CD14-positive monocyte (primary cell): Measurements from ENCODE around the gene ACSL5. TPM values are rescaled to one million over a fixed set of nuclear protein-coding genes. Genes with fewer than 3 reads are reported as not detected.
"Not testable (repeated sequence)": the region's sequence is repeated elsewhere in the genome, so short reads cannot be mapped to it uniquely, and the experiment has no call there.

Experiments
- DNase-seq, 3 donors: peaks; one replicate each; pipeline ENCODE4 v3.0.0-alpha.2; 2011 to 2022
- H2AFZ ChIP-seq: 2 replicates; pipeline ENCODE4 v1.6.0; 2012; ENCODE audit warnings: mild to moderate bottlenecking, low read depth, low read length, inconsistent platforms; ENCODE audit not compliant: insufficient read depth, poor library complexity, severe bottlenecking
- H3K27ac ChIP-seq, 2 donors: 1 replicate in 1 of 2; 2 replicates in 1 of 2; pipeline ENCODE4 v1.5.1; 2012 to 2013; ENCODE audit warnings: low read length in 2 of 2, control low read depth in 1 of 2, inconsistent platforms in 1 of 2, low read depth in 1 of 2, mild to moderate bottlenecking in 1 of 2
- H3K27me3 ChIP-seq, 2 donors: one replicate each; pipeline versions ENCODE4 v1.6.0 to v1.6.1; 2011 to 2013; ENCODE audit warnings: low read length in 2 of 2; ENCODE audit not compliant: control insufficient read depth in 2 of 2, insufficient read depth in 2 of 2
- H3K36me3 ChIP-seq, 2 donors: replicated peaks in 1 of 2; 1 replicate in 1 of 2; 2 replicates in 1 of 2; pipeline versions ENCODE4 v1.5.1 to v1.6.1; 2012 to 2013; ENCODE audit warnings: low read length in 2 of 2, control low read depth in 1 of 2, inconsistent platforms in 1 of 2, mild to moderate bottlenecking in 1 of 2; ENCODE audit not compliant: insufficient read depth in 2 of 2, control insufficient read depth in 1 of 2
- H3K4me1 ChIP-seq, 2 donors: 1 replicate in 1 of 2; 2 replicates in 1 of 2; pipeline versions ENCODE4 v1.5.1 to v1.6.1; 2012 to 2013; ENCODE audit warnings: low read length in 2 of 2, control low read depth in 1 of 2, inconsistent platforms in 1 of 2, mild to moderate bottlenecking in 1 of 2, moderate library complexity in 1 of 2; ENCODE audit not compliant: insufficient read depth in 2 of 2, control insufficient read depth in 1 of 2
- H3K4me2 ChIP-seq: replicated peaks from 2 replicates; pipeline ENCODE3; 2012; ENCODE audit warnings: low read length, moderate library complexity, mild to moderate bottlenecking; ENCODE audit not compliant: poor library complexity, severe bottlenecking; ENCODE audit errors: extremely low read depth
- H3K4me3 ChIP-seq, 3 experiments: fragments of 200-600 bp in 1 of 3; sonication (generic) in 1 of 3; replicated peaks in 1 of 3; 1 replicate in 2 of 3; 2 replicates in 1 of 3; pipeline ENCODE4 v1.5.1; 2011 to 2013; ENCODE audit warnings: low read length in 3 of 3, mild to moderate bottlenecking in 3 of 3, control low read depth in 2 of 3, low read depth in 2 of 3, inconsistent platforms in 1 of 3, moderate library complexity in 1 of 3
- H3K79me2 ChIP-seq: 2 replicates; pipeline ENCODE4 v1.6.0; 2012; ENCODE audit warnings: mild to moderate bottlenecking, control low read depth, inconsistent platforms, low read length, moderate library complexity; ENCODE audit not compliant: insufficient read depth
- H3K9ac ChIP-seq: 2 replicates; pipeline ENCODE4 v1.6.0; 2017; ENCODE audit warnings: low read length, mild to moderate bottlenecking; ENCODE audit not compliant: insufficient read depth, poor library complexity, severe bottlenecking
- H3K9me3 ChIP-seq, 2 donors: replicated peaks in 1 of 2; 1 replicate in 1 of 2; 2 replicates in 1 of 2; pipeline versions ENCODE4 v1.5.1 to v1.6.1; 2012 to 2013; ENCODE audit warnings: low read length in 2 of 2, control low read depth in 1 of 2; ENCODE audit not compliant: control insufficient read depth in 1 of 2, insufficient read depth in 1 of 2
- H4K20me1 ChIP-seq: 2 replicates; pipeline ENCODE4 v1.6.0; 2012; ENCODE audit warnings: mild to moderate bottlenecking, low read length, control low read depth, moderate library complexity; ENCODE audit not compliant: insufficient read depth
- H3K27ac Mint-ChIP-seq, 7 donors: one replicate each; pipeline ENCODE4 v1.8.0; 2020; ENCODE audit warnings: mild to moderate bottlenecking in 7 of 7, mixed read lengths in 7 of 7, moderate library complexity in 6 of 7, inconsistent platforms in 2 of 7
- H3K27me3 Mint-ChIP-seq, 3 donors: one replicate each; pipeline ENCODE4 v1.8.0; 2021 to 2022; ENCODE audit warnings: low read depth in 3 of 3, mild to moderate bottlenecking in 3 of 3, mixed read lengths in 3 of 3, moderate library complexity in 3 of 3, inconsistent platforms in 1 of 3
- H3K36me3 Mint-ChIP-seq, 2 donors: one replicate each; pipeline ENCODE4 v1.8.0; 2020; ENCODE audit warnings: mixed read lengths in 2 of 2, inconsistent platforms in 1 of 2, mild to moderate bottlenecking in 1 of 2
- H3K4me1 Mint-ChIP-seq: one replicate; pipeline ENCODE4 v1.8.0; 2020; ENCODE audit warnings: mild to moderate bottlenecking, mixed read lengths
- H3K4me3 Mint-ChIP-seq, 2 donors: one replicate each; pipeline ENCODE4 v1.8.0; 2020; ENCODE audit warnings: mild to moderate bottlenecking in 2 of 2, mixed read lengths in 2 of 2, moderate library complexity in 1 of 2
- H3K9me3 Mint-ChIP-seq, 7 donors: one replicate each; pipeline ENCODE4 v1.8.0; 2020 to 2022; ENCODE audit warnings: mixed read lengths in 7 of 7, mild to moderate bottlenecking in 6 of 7, moderate library complexity in 6 of 7, inconsistent platforms in 2 of 7
- WGBS: methylation state at CpG from one replicate; pipeline ENCODE4 v1.1.5; 2013; ENCODE audit warnings: missing lambda C conversion rate; ENCODE audit not compliant: insufficient coverage; 5-methylcytosine and 5-hydroxymethylcytosine counted together
- intact Hi-C, 2 donors: fragments of 100-400 bp; cut with micrococcal nuclease; formaldehyde crosslinking; loops; one replicate each; pipeline versions ENCODE4 v1.15.0 to v1.15.1; 2023
- polyA plus RNA-seq, 3 donors: library from polyadenylated mRNA; depleted of rRNA in 1 of 3; unstranded in 2 of 3; stranded (reverse) in 1 of 3; fragments of 300-500 nt in 2 of 3; fragments of >200 nt in 1 of 3; fragmentation: Illumina TruSeq in 2 of 3; gene quantifications; 1 replicate in 2 of 3; 2 replicates in 1 of 3; pipeline ENCODE4 v1.2.3, GENCODE V29; 2012 to 2021
- TF ChIP-seq, protein P1 (sequence below): fragments of 200-600 bp; IDR thresholded peaks from one replicate; pipeline ENCODE4 v1.8.0; 2022; ENCODE audit warnings: antibody characterized with exemption, mild to moderate bottlenecking

ACSL5 gene
- polyA plus RNA-seq, 3 donors, result 27.5 to 44.4 (median 37.5) TPM

DNA sequence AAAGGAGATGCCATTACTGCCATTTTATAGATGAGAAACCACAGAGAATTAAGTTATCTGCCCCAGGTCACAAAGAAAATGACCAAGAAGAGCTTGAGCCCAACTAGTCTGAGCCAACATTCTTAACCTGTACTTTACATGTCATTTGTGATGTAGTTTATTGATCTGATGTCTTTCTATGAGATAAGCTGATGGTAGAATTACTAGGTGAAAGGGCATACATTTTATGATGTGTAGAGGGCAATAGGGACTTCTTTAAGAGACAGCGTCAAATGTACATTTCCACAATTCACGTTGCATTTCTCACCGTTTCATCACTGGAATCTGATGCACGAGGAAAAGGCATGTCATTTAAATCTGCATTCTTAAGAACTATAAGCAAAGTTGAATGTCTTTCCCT lies 11.3 kb downstream of the ACSL5 start:
- no peak overlapping the region for H3K27ac ChIP-seq
- Mint-ChIP-seq H3K4me3 (no peak overlapping the region), H3K4me1 (peaks cover 21% of the 10 kb centered on the region), H3K27ac (peak overlapping the region in 1 of 7 donors; percentile 78), H3K27me3 (peaks cover 0 to 1% (median 0%) of the 10 kb centered on the region in 3 donors), H3K9me3 (no peaks in the 10 kb centered on the region), H3K36me3 (peaks cover 43 to 46% of the 10 kb centered on the region in 2 donors)
- H3K36me3 ChIP-seq, result peaks cover 3 to 24% of the 10 kb centered on the region in 2 donors
- no peak overlapping the region for H3K4me3 ChIP-seq
- no peaks in the 10 kb centered on the region for H3K27me3 ChIP-seq
- H2AFZ ChIP-seq, result no peak overlapping the region
- H3K4me1 ChIP-seq, result peaks cover 10 to 11% of the 10 kb centered on the region in 2 donors
- H4K20me1 ChIP-seq, result peaks cover 10% of the 10 kb centered on the region
- H3K9ac ChIP-seq, result no peak overlapping the region
- H3K4me2 ChIP-seq, result no peak overlapping the region
- H3K9me3 ChIP-seq, result no peaks in the 10 kb centered on the region
- no CpG with 5 or more reads among the region's 4 CpGs for WGBS
- intact Hi-C loops, result loop anchor here in 1 of 2 donors (5.0 kb wide), 1 partner anchor 62 kb away; the partner anchor contains the start of genes VTI1A and ZDHHC6
- TF ChIP-seq, protein P1, sequence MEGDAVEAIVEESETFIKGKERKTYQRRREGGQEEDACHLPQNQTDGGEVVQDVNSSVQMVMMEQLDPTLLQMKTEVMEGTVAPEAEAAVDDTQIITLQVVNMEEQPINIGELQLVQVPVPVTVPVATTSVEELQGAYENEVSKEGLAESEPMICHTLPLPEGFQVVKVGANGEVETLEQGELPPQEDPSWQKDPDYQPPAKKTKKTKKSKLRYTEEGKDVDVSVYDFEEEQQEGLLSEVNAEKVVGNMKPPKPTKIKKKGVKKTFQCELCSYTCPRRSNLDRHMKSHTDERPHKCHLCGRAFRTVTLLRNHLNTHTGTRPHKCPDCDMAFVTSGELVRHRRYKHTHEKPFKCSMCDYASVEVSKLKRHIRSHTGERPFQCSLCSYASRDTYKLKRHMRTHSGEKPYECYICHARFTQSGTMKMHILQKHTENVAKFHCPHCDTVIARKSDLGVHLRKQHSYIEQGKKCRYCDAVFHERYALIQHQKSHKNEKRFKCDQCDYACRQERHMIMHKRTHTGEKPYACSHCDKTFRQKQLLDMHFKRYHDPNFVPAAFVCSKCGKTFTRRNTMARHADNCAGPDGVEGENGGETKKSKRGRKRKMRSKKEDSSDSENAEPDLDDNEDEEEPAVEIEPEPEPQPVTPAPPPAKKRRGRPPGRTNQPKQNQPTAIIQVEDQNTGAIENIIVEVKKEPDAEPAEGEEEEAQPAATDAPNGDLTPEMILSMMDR, result no peak
- DNase-seq, result no peak
- peaks cover 10% of the 10 kb centered on the region for H3K79me2 ChIP-seq

DNA sequence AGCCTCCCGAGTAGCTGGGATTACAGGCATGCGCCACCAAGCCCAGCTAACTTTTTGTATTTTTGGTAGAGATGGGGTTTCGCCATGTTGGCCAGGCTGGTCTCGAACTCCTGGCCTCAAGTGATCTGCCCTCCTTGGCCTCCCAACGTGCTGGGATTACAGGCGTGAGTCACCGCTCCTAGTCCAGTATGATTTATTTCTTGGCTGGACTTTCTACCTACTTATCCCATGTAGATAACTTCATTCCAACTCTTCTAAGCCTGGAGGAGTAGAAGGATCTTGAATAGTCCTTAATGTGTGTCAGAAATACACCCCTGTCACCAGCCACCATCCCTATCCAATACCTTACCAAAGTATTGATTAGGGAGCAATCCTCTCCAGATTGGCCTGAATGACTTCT lies 14.1 kb downstream of the ACSL5 start:
- intact Hi-C loops, result loop anchor here in 1 of 2 donors (5.0 kb wide), 1 partner anchor 59 kb away; the partner anchor contains the start of genes VTI1A and ZDHHC6
- 100% methylated on average over 2 of the region's 7 CpGs for WGBS
- H3K4me1 ChIP-seq, result peaks cover 10 to 11% of the 10 kb centered on the region in 2 donors

More for the DNA sequence above, 14.1 kb downstream of the ACSL5 start:
- H2AFZ ChIP-seq, H3K4me3 Mint-ChIP-seq, H3K4me3 ChIP-seq, H3K9me3 Mint-ChIP-seq, H4K20me1 ChIP-seq, H3K4me2 ChIP-seq, H3K27me3 Mint-ChIP-seq, H3K79me2 ChIP-seq, H3K27me3 ChIP-seq, H3K9me3 ChIP-seq, H3K9ac ChIP-seq, H3K36me3 ChIP-seq, DNase-seq: not testable (repeated sequence)
- H3K27ac Mint-ChIP-seq, result peak overlapping the region; percentile 86 to 99 (median 96)
- peak overlapping the region in 1 of 2 donors; percentile 92 for H3K27ac ChIP-seq
- H3K4me1 Mint-ChIP-seq, result peaks cover 16% of the 10 kb centered on the region
- H3K36me3 Mint-ChIP-seq, result peaks cover 22 to 25% of the 10 kb centered on the region in 2 donors
